Measurements from ENCODE around the gene SGPP1. TPM values are rescaled to one million over a fixed set of nuclear protein-coding genes. Genes with fewer than 3 reads are reported as not detected.

SGPP1 gene
- total and polyA plus RNA-seq, 2 of the 4 experiments (the other 2 are of a cell fraction) = 8.6 to 11.1 TPM

DNA sequence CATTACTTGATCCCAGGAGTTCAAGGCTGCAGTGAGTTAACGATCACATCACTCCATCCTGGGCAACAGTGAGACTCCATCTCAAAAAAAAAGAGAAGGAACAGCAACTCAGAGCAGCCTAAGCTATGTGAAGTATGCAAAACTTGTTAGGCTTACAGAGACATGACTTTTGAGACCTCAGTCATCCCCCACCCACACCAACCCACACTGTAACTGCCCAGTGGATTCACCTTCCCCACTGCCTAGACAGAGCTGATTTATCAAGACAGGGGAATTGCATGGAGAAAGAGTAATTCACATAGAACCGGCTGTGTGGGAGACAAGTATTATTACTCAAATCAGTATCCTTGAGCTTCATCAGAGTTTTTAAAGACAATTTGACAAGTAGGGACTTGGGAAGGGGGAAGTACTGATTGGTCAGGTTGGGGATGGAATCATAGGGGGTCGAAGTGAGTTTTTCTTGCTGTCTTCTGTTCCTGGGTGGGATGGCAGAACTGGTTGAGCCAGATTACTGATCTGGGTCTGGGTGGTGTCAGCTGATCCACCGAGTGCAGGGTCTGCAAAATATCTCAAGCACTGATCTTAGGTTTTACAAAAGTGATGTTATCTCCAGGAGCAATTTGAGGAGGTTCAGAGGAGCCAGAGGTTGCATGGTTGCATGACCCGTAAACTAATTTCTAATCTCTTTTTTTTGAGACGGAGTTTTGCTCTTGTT is 80.0 kb downstream of the SGPP1 start:
- H2BK5ac ChIP-seq (ENCODE audit: low read depth, low read length, poor library complexity, severe bottlenecking) = no peak overlapping the region
- H2BK120ac ChIP-seq (ENCODE audit: low read depth, low read length) = no peak overlapping the region
- peaks cover 2% of the 10 kb centered on the region; the same call in 1 of the 2 replicates for H3K4me1 ChIP-seq (ENCODE audit: control insufficient read depth, insufficient read depth, low read length)
- H3K27ac ChIP-seq (ENCODE audit: insufficient read depth, low read length) = no peak overlapping the region
- DNase-seq (peak; percentile 23), ATAC-seq (ENCODE audit: low read depth) (peak; percentile 85)
- H3K14ac ChIP-seq (replicated peaks; ENCODE audit: low read depth, low read length) = peak overlapping the region; percentile 6; the same call in 1 of the 2 replicates
- H3K9me3 ChIP-seq (ENCODE audit: control insufficient read depth, insufficient read depth, low read length) = no peaks in the 10 kb centered on the region
- no peak overlapping the region for H4K91ac ChIP-seq (ENCODE audit: insufficient read depth, low read depth, low read length)
- H3K4me2 ChIP-seq (ENCODE audit: low read depth, low read length) = peak overlapping the region; percentile 14; the same call in 1 of the 2 replicates
- H3K79me1 ChIP-seq (ENCODE audit: low read depth in 1 of 2, low read length in 2 of 2) = peaks cover 0 to under 1% of the 10 kb centered on the region in 2 experiments; a peak in 1 of 4 replicates
- no peak overlapping the region for H2AFZ ChIP-seq (replicated peaks; ENCODE audit: low read length, poor library complexity)
- TF ChIP-seq, protein P1, sequence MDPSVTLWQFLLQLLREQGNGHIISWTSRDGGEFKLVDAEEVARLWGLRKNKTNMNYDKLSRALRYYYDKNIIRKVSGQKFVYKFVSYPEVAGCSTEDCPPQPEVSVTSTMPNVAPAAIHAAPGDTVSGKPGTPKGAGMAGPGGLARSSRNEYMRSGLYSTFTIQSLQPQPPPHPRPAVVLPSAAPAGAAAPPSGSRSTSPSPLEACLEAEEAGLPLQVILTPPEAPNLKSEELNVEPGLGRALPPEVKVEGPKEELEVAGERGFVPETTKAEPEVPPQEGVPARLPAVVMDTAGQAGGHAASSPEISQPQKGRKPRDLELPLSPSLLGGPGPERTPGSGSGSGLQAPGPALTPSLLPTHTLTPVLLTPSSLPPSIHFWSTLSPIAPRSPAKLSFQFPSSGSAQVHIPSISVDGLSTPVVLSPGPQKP (IDR thresholded peaks at IDR 0.05; ENCODE audit: borderline replicate concordance, low read depth, low read length) = no peak
- TF ChIP-seq, protein P2, sequence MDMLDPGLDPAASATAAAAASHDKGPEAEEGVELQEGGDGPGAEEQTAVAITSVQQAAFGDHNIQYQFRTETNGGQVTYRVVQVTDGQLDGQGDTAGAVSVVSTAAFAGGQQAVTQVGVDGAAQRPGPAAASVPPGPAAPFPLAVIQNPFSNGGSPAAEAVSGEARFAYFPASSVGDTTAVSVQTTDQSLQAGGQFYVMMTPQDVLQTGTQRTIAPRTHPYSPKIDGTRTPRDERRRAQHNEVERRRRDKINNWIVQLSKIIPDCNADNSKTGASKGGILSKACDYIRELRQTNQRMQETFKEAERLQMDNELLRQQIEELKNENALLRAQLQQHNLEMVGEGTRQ (IDR thresholded peaks at IDR 0.05; ENCODE audit: low read depth, low read length) = no peak
- no peak for TF ChIP-seq MAZ (IDR thresholded peaks at IDR 0.05; ENCODE audit: borderline replicate concordance, low read depth, low read length)
- TF ChIP-seq RFX5 (IDR thresholded peaks at IDR 0.05; ENCODE audit: low read depth, low read length) = no peak
- TF ChIP-seq SMC3 (IDR thresholded peaks at IDR 0.05; ENCODE audit: low read depth, low read length) = no peak
- H3K18ac ChIP-seq (ENCODE audit: low read depth, low read length) = no peak overlapping the region
- H3K4me3 ChIP-seq (ENCODE audit: insufficient read depth, low read depth, low read length) = no peak overlapping the region
- no peaks in the 10 kb centered on the region for H4K20me1 ChIP-seq (ENCODE audit: insufficient read depth, low read length)
- H4K5ac ChIP-seq (ENCODE audit: low read depth, low read length) = no peak overlapping the region
- ChIA-PET POLR2A (ENCODE audit: unreplicated experiment) (no interaction called here), CTCF (interaction anchor here (0.7 kb wide), 1 partner anchor 227 kb away, joined by 4 read pairs; no protein-coding TSS in a partner anchor)
- intact Hi-C loops (cut with micrococcal nuclease) = no loop called here
- dilution Hi-C loops (cut with HindIII; ENCODE audit: low sequenced_read_pairs, unreplicated experiment) = no loop called here
- BruUV-seq (replicated peaks) = no TSS peak
- H4K8ac ChIP-seq (ENCODE audit: low read depth in 2 of 2, low read length in 2 of 2) = no peak overlapping the region
- WGBS, 2 experiments (ENCODE audit: extremely low coverage in 2 of 2, insufficient read length in 1 of 2) = 93% methylated on average over 2 of the region's 6 CpGs; no CpG with 5 or more reads in 1 of the 2 experiments
- H3K36me3 ChIP-seq (ENCODE audit: control insufficient read depth, insufficient read depth, low read length) = no peaks in the 10 kb centered on the region
- no peaks in the 10 kb centered on the region for H3K27me3 ChIP-seq (ENCODE audit: control insufficient read depth, insufficient read depth, low read length)
- no peak overlapping the region for H2BK20ac ChIP-seq (ENCODE audit: low read depth, low read length)
- in situ Hi-C loops (cut with MboI; ENCODE audit: low sequenced_read_pairs) = no loop called here
- no peak overlapping the region for H3K56ac ChIP-seq (ENCODE audit: extremely low read depth, insufficient read depth, low read length)
- no peak overlapping the region for H3K4ac ChIP-seq (ENCODE audit: low read depth, low read length)
- no peak overlapping the region for H3K9ac ChIP-seq (ENCODE audit: low read depth, low read length)
- H2BK15ac ChIP-seq (ENCODE audit: low read depth, low read length) = no peak overlapping the region
- H2AK5ac ChIP-seq (ENCODE audit: low read depth, low read length) = no peak overlapping the region
- no peak overlapping the region for H2AK9ac ChIP-seq (replicated peaks; ENCODE audit: low read depth, low read length, poor library complexity)
- H3K23ac ChIP-seq (ENCODE audit: low read depth, low read length) = no peak overlapping the region
- no peaks in the 10 kb centered on the region; the same call in 1 of the 2 replicates for H3K9me1 ChIP-seq (ENCODE audit: insufficient read depth, low read length)
